Gastroesophageal sphincter (tissue), 4 donors: ENCODE data around the gene DNAJB9. TPM values are rescaled to one million over a fixed set of nuclear protein-coding genes. Genes with fewer than 3 reads are reported as not detected.

Experiments used
- ATAC-seq: fragments of 150-250 bp; one replicate; pipeline ENCODE4 v1.9.1; 2016; ENCODE audit warnings: mild to moderate bottlenecking, moderate library complexity
- H3K27ac ChIP-seq, 4 donors: fragments of 200-600 bp; sonication (generic) in 3 of 4; 1 replicate in 3 of 4; 2 replicates in 1 of 4; pipeline ENCODE4 v1.5.1; 2016 to 2019
- H3K27me3 ChIP-seq: fragments of 200-600 bp; sonication (generic); one replicate; pipeline ENCODE4 v1.5.1; 2019
- H3K36me3 ChIP-seq, 2 donors: fragments of 200-600 bp; sonication (generic); one replicate each; pipeline ENCODE4 v1.5.1; 2019; ENCODE audit warnings: control low read depth in 1 of 2
- H3K4me1 ChIP-seq, 3 donors: fragments of 200-600 bp; sonication (generic); 1 replicate in 2 of 3; 2 replicates in 1 of 3; pipeline ENCODE4 v1.5.1; 2016 to 2019; ENCODE audit warnings: control low read depth in 2 of 3
- H3K4me3 ChIP-seq, 2 donors: fragments of 200-600 bp; sonication (generic); one replicate each; pipeline ENCODE4 v1.5.1; 2019; ENCODE audit warnings: mild to moderate bottlenecking in 1 of 2, moderate library complexity in 1 of 2
- H3K9me3 ChIP-seq, 3 donors: fragments of 200-600 bp; sonication (generic); one replicate each; pipeline ENCODE4 v1.5.1; 2017 to 2019; ENCODE audit warnings: control low read depth in 2 of 3
- EP300 ChIP-seq: sonication (generic); formaldehyde crosslinking; IDR thresholded peaks from one replicate; pipeline ENCODE4 v1.6.1; 2017; ENCODE audit warnings: antibody characterized with exemption, mild to moderate bottlenecking
- POLR2A ChIP-seq, 2 donors: fragments of 450-650 bp; IDR thresholded peaks; one replicate each; pipeline ENCODE4 v1.6.1; 2017; ENCODE audit warnings: antibody characterized with exemption in 2 of 2, mild to moderate bottlenecking in 2 of 2, moderate library complexity in 1 of 2
- POLR2AphosphoS5 ChIP-seq: sonication (generic); formaldehyde crosslinking; IDR thresholded peaks from one replicate; pipeline ENCODE4 v1.6.1; 2017; ENCODE audit warnings: antibody characterized with exemption
- WGBS, 2 donors: methylation state at CpG; one replicate each; pipeline ENCODE4 v1.1.5; 2018; ENCODE audit warnings: low coverage in 1 of 2; 5-methylcytosine and 5-hydroxymethylcytosine counted together
- total RNA-seq, 4 donors: library from RNA; depleted of rRNA; stranded (reverse); fragments of >200 nt; gene quantifications; one replicate each; pipeline ENCODE4 v1.1.0, GENCODE V29; 2016
- TF ChIP-seq, protein P1 (sequence below), 4 experiments: fragments of 200-600 bp in 2 of 4; fragments of 450-650 bp in 2 of 4; sonication (generic) in 1 of 4; IDR thresholded peaks; one replicate each; pipeline ENCODE4 v1.5.1; 2017 to 2019; ENCODE audit warnings: antibody characterized with exemption in 4 of 4, mild to moderate bottlenecking in 2 of 4, moderate library complexity in 2 of 4

Gene DNAJB9
- total RNA-seq, 4 donors from 2014 or later: 17.4 to 31.2 (median 24.4) TPM

DNA sequence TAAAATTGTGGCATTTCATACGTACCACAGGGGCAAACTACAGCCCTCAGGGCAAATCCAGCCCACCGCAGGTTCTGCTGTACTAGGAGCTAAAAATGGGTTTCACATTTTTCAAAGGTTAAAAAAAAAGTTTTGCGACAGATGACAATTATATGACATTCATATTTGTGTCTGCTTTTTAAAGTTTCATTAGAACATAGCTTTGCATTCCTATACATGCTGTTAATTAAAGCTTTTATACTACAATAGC lies 43.0 kb upstream of the DNAJB9 start:
- ATAC-seq: no peak
- H3K4me1 ChIP-seq: peaks cover 10 to 40% (median 19%) of the 10 kb centered on the region in 3 donors
- no peaks in the 10 kb centered on the region for H3K9me3 ChIP-seq
- H3K27me3 ChIP-seq: no peaks in the 10 kb centered on the region
- H3K27ac ChIP-seq: peak overlapping the region; percentile 76 to 99 (median 98)
- TF ChIP-seq, protein P1, sequence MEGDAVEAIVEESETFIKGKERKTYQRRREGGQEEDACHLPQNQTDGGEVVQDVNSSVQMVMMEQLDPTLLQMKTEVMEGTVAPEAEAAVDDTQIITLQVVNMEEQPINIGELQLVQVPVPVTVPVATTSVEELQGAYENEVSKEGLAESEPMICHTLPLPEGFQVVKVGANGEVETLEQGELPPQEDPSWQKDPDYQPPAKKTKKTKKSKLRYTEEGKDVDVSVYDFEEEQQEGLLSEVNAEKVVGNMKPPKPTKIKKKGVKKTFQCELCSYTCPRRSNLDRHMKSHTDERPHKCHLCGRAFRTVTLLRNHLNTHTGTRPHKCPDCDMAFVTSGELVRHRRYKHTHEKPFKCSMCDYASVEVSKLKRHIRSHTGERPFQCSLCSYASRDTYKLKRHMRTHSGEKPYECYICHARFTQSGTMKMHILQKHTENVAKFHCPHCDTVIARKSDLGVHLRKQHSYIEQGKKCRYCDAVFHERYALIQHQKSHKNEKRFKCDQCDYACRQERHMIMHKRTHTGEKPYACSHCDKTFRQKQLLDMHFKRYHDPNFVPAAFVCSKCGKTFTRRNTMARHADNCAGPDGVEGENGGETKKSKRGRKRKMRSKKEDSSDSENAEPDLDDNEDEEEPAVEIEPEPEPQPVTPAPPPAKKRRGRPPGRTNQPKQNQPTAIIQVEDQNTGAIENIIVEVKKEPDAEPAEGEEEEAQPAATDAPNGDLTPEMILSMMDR (IDR thresholded peaks at IDR 0.05): no peak
- no peak for TF ChIP-seq EP300
- no peak for TF ChIP-seq POLR2AphosphoS5
- no peak for TF ChIP-seq POLR2A (IDR thresholded peaks at IDR 0.05)
- H3K4me3 ChIP-seq: peak overlapping the region; percentile 50 to 77
- H3K36me3 ChIP-seq: no peaks in the 10 kb centered on the region
- 9 to 16% methylated on average over 3 of the region's 3 CpGs for WGBS, 2 donors

DNA sequence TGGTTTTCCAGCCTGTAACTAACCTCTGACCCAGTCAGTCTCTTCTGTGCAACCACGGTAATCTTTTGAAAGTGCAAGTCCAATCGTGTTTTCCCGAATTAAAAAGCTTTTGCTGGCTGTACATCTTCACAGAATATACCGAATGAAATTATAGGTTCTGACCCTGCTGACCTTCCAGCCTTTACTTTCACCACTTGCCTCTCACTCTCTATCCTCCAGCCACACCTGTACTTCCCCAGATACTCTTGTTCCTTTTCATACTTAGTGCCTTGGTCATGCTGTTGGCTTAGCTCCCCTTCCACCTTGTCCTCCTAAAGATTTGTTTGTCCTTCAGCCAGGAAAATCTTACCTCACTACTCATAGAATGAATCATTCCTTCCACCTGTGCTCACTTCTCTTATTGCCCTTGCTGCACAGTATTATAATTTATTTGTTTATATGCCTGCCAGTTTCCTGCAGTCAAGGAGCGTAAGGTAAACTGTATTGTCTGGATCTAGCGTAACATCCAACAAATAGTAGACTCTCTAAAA lies 41.4 kb upstream of the DNAJB9 start:
- TF ChIP-seq EP300: no peak
- TF ChIP-seq, protein P1 (IDR thresholded peaks at IDR 0.05): no peak
- TF ChIP-seq POLR2A (IDR thresholded peaks at IDR 0.05): no peak
- no peak for TF ChIP-seq POLR2AphosphoS5
- no peaks in the 10 kb centered on the region for H3K36me3 ChIP-seq
- no peaks in the 10 kb centered on the region for H3K9me3 ChIP-seq
- ATAC-seq: no peak
- H3K27ac ChIP-seq: no peak overlapping the region
- H3K4me1 ChIP-seq: peaks cover 10 to 24% (median 17%) of the 10 kb centered on the region in 3 donors
- 94 to 95% methylated on average over 5 to 6 of the region's 6 CpGs for WGBS, 2 donors
- H3K27me3 ChIP-seq: no peaks in the 10 kb centered on the region
- H3K4me3 ChIP-seq: no peak overlapping the region

DNA sequence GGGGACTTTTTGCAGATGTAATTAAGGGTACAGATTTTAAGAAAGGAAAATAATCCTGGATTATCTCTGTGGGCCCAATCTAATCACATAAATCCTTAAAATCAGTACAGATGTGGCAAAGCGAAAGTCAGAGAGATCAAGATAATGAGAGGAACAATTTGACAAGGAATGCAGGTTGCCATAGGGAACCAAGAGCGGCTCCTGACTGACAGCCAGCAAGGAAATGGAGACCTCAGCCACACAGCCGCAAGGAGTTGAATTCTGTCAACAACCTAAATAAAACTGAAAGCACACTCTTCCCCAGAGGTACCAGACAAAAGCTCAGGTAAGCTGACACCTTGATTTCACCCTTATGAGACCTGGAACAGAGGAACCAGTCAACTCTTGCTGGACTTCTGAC lies 40.3 kb upstream of the DNAJB9 start:
- Histone ChIP-seq H3K4me3 (no peak overlapping the region), H3K27ac (no peak overlapping the region), H3K27me3 (no peaks in the 10 kb centered on the region), H3K36me3 (no peaks in the 10 kb centered on the region), H3K4me1 (peaks cover 4 to 13% (median 6%) of the 10 kb centered on the region in 3 donors), H3K9me3 (no peaks in the 10 kb centered on the region)
- 67 to 84% methylated on average over 3 of the region's 3 CpGs for WGBS, 2 donors
- ATAC-seq: no peak
- TF ChIP-seq POLR2A (IDR thresholded peaks at IDR 0.05): no peak
- no peak for TF ChIP-seq POLR2AphosphoS5
- no peak for TF ChIP-seq EP300
- TF ChIP-seq, protein P1 (IDR thresholded peaks at IDR 0.05): no peak

DNA sequence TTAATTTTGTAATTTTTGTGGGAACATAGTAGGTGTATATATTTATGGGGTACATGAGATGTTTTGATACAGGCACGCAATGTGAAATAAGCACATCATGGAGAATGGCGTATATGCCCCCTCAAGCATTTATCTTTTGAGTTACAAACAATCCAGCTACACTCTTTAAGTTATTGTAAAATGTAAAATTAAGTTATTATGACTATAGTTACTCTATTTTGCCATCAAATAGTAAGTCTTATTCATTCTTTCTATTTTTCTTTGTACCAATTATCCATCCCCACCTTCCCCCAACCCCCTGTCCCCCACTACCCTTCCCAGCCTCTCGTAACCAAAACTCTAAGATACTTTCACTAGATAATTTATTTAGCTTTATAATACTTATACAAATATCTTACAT lies 36.0 kb upstream of the DNAJB9 start:
- Histone ChIP-seq H3K36me3 (no peaks in the 10 kb centered on the region), H3K27me3 (no peaks in the 10 kb centered on the region), H3K9me3 (no peaks in the 10 kb centered on the region), H3K27ac (no peak overlapping the region), H3K4me3 (no peak overlapping the region), H3K4me1 (no peaks in the 10 kb centered on the region)
- WGBS, 2 donors: 93 to 100% methylated on average over 3 of the region's 3 CpGs
- TF ChIP-seq POLR2AphosphoS5 (no peak), EP300 (no peak), POLR2A (IDR thresholded peaks at IDR 0.05) (no peak)
- TF ChIP-seq, protein P1 (IDR thresholded peaks at IDR 0.05): no peak
- ATAC-seq: no peak

DNA sequence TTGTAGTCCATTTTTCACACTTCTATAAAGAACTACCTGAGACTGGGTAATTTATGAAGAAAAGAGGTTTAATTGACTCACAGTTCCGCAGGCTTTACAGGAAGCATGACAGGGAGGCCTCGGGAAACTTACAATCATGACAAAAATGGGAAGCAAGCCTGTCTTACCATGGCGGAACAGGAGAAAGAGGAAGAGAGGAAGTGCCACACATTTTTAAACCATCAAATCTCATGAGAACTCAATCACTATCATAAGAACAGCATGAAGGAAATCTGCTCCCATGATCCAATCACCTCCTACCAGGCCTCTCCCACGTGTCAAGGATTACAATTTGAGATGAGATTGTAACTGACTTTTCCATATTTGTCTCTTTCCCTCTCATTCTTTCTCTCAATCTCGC lies 34.4 kb upstream of the DNAJB9 start:
- H3K4me1 ChIP-seq: no peaks in the 10 kb centered on the region
- no peaks in the 10 kb centered on the region for H3K9me3 ChIP-seq
- H3K4me3 ChIP-seq: no peak overlapping the region
- no peaks in the 10 kb centered on the region for H3K36me3 ChIP-seq
- WGBS, 2 donors: 80 to 83% methylated on average over 5 of the region's 5 CpGs
- no peak overlapping the region for H3K27ac ChIP-seq
- H3K27me3 ChIP-seq: no peaks in the 10 kb centered on the region
- no peak for TF ChIP-seq EP300
- TF ChIP-seq, protein P1 (IDR thresholded peaks at IDR 0.05): no peak
- TF ChIP-seq POLR2AphosphoS5: no peak
- ATAC-seq: no peak
